ENCODE measurements around the gene RIPOR1.

The RIPOR1 gene

GRCh38 chr16:67539691-67540635, 11.3 kb downstream of the RIPOR1 start:
- no peak for DNase-seq (ENCODE audit: low read depth)

GRCh38 chr16:67540756-67541155, 12.1 kb downstream of the RIPOR1 start:
- DNase-seq (ENCODE audit: low read depth): no peak

GRCh38 chr16:67541391-67542263, 13.0 kb downstream of the RIPOR1 start:
- no peak for DNase-seq (ENCODE audit: low read depth)

GRCh38 chr16:67542464-67542863, 13.8 kb downstream of the RIPOR1 start:
- peak; percentile 56 for DNase-seq (ENCODE audit: low read depth)

GRCh38 chr16:67543036-67543435, 14.4 kb downstream of the RIPOR1 start:
- no peak for DNase-seq (ENCODE audit: low read depth)

GRCh38 chr16:67543582-67543981, 15.0 kb downstream of the RIPOR1 start:
- no peak for DNase-seq (ENCODE audit: low read depth)

GRCh38 chr16:67544329-67544841, 15.8 kb downstream of the RIPOR1 start:
- no peak for DNase-seq (ENCODE audit: low read depth)

- no peak for DNase-seq (ENCODE audit: low read depth)
Measured at GRCh38 chr16:67544844-67545664, 16.4 kb downstream of the RIPOR1 start.

GRCh38 chr16:67545665-67546024, 17.0 kb downstream of the RIPOR1 start:
- no peak for DNase-seq (ENCODE audit: low read depth)

- no peak for DNase-seq (ENCODE audit: low read depth)
Measured at GRCh38 chr16:67546091-67546501, 17.5 kb downstream of the RIPOR1 start.

GRCh38 chr16:67546761-67547422, 18.3 kb downstream of the RIPOR1 start:
- DNase-seq (ENCODE audit: low read depth): peak; percentile 64

GRCh38 chr16:67547423-67548264, 19.0 kb downstream of the RIPOR1 start:
- DNase-seq (ENCODE audit: low read depth): no peak

GRCh38 chr16:67548265-67549126, 19.9 kb downstream of the RIPOR1 start:
- no peak for DNase-seq (ENCODE audit: low read depth)

GRCh38 chr16:67549240-67549639, 20.6 kb downstream of the RIPOR1 start:
- DNase-seq (ENCODE audit: low read depth): no peak

- no peak for DNase-seq (ENCODE audit: low read depth)
Measured at GRCh38 chr16:67549936-67550335, 21.3 kb downstream of the RIPOR1 start.

GRCh38 chr16:67551091-67551490, 22.5 kb downstream of the RIPOR1 start:
- no peak for DNase-seq (ENCODE audit: low read depth)

- DNase-seq (ENCODE audit: low read depth): no peak
Measured at GRCh38 chr16:67551972-67552371, 23.3 kb downstream of the RIPOR1 start.

- no peak for DNase-seq (ENCODE audit: low read depth)
Measured at GRCh38 chr16:67552476-67552875, 23.8 kb downstream of the RIPOR1 start.

GRCh38 chr16:67555795-67556212, 27.2 kb downstream of the RIPOR1 start:
- no peak for DNase-seq (ENCODE audit: low read depth)

Data from activated T-helper 9 cell treated with anti-CD3 and anti-CD28 coated beads, Interleukin-2, amount 50 U/mL, for 16 hours (primary cell).